WTC11 (cell line): Measurements from ENCODE around the gene LMOD3. TPM values are rescaled to one million over a fixed set of nuclear protein-coding genes. Genes with fewer than 3 reads are reported as not detected.

ENCODE experiments used
- ATAC-seq: fragments of 200-7000 bp; cut with Tn5 transposase; 2 replicates; pipeline ENCODE4 v1.10.0; 2021; ENCODE audit warnings: mild to moderate bottlenecking, moderate library complexity
- CTCF ChIA-PET: fragments of 300-600 bp; sonication (Branson Sonifier 250); formaldehyde crosslinking; loops from one replicate; lab custom pipeline; 2021; ENCODE audit warnings: antibody characterized with exemption; lab: Charles Lee
- POLR2A ChIA-PET: fragments of 350-600 bp; sonication (Branson Sonifier 250); formaldehyde crosslinking; loops from one replicate; lab custom pipeline; 2021; ENCODE audit warnings: antibody characterized with exemption; lab: Charles Lee
- DNase-seq: peaks from one replicate; pipeline ENCODE4 v3.0.0; 2021; ENCODE audit warnings: low spot score
- H3K27ac Mint-ChIP-seq: 2 replicates; pipeline ENCODE4 v1.8.0; 2021; ENCODE audit warnings: mixed read lengths
- H3K27me3 Mint-ChIP-seq: 2 replicates; pipeline ENCODE4 v1.8.0; 2021; ENCODE audit warnings: low read depth, mild to moderate bottlenecking, moderate library complexity, mixed read lengths
- H3K36me3 Mint-ChIP-seq: 2 replicates; pipeline ENCODE4 v1.8.0; 2021; ENCODE audit warnings: mixed read lengths
- H3K4me1 Mint-ChIP-seq: 2 replicates; pipeline ENCODE4 v1.8.0; 2022; ENCODE audit warnings: mixed read lengths
- H3K4me3 Mint-ChIP-seq: 2 replicates; pipeline ENCODE4 v1.8.0; 2021; ENCODE audit warnings: mild to moderate bottlenecking, moderate library complexity, mixed read lengths
- H3K9me3 Mint-ChIP-seq: 2 replicates; pipeline ENCODE4 v1.8.0; 2021; ENCODE audit warnings: mixed read lengths
- E2F5 ChIP-seq: sonication (generic); formaldehyde crosslinking; IDR thresholded peaks from 2 replicates; pipeline ENCODE4 v1.8.1; 2022; ENCODE audit warnings: mild to moderate bottlenecking, moderate library complexity, missing genetic modification reagents
- HMGXB4 ChIP-seq: sonication (generic); formaldehyde crosslinking; IDR thresholded peaks from 2 replicates; pipeline ENCODE4 v1.8.1; 2023; ENCODE audit warnings: mild to moderate bottlenecking, moderate library complexity, missing genetic modification reagents
- SMAD4 ChIP-seq: sonication (generic); formaldehyde crosslinking; IDR thresholded peaks from 2 replicates; pipeline ENCODE4 v1.8.0; 2022; ENCODE audit warnings: mild to moderate bottlenecking, missing genetic modification reagents
- SOX15 ChIP-seq: fragments of 250-450 bp; sonication (Bioruptor Pico); IDR thresholded peaks from 2 replicates; pipeline ENCODE4 v1.9.0; 2021; ENCODE audit warnings: mild to moderate bottlenecking
- SP1 ChIP-seq: sonication (generic); formaldehyde crosslinking; conservative IDR thresholded peaks from 2 replicates; pipeline ENCODE4 v1.8.1; 2022; ENCODE audit warnings: missing genetic modification reagents
- ZBTB43 ChIP-seq: sonication (generic); formaldehyde crosslinking; IDR thresholded peaks from 2 replicates; pipeline ENCODE4 v1.8.1; 2023; ENCODE audit warnings: mild to moderate bottlenecking, missing genetic modification reagents
- ZNF263 ChIP-seq: sonication (generic); formaldehyde crosslinking; IDR thresholded peaks from 2 replicates; pipeline ENCODE4 v1.8.1; 2022; ENCODE audit warnings: low read depth, mild to moderate bottlenecking, moderate library complexity, missing genetic modification reagents
- ZNF425 ChIP-seq: fragments of 250-450 bp; sonication (Bioruptor Pico); conservative IDR thresholded peaks from 2 replicates; pipeline ENCODE4 v1.9.0; 2021; ENCODE audit warnings: mild to moderate bottlenecking
- ZNF532 ChIP-seq: fragments of 250-450 bp; sonication (Bioruptor Pico); IDR thresholded peaks from 2 replicates; pipeline ENCODE4 v1.9.0; 2021; ENCODE audit warnings: mild to moderate bottlenecking, borderline replicate concordance
- total RNA-seq: library from RNA; stranded (reverse); gene quantifications from 3 replicates; pipeline ENCODE4 v1.2.3, GENCODE V29; 2021
- TF ChIP-seq, protein P1 (sequence below): fragments of 250-450 bp; sonication (Bioruptor Pico); IDR thresholded peaks from 2 replicates; pipeline ENCODE4 v1.9.0; 2021; ENCODE audit warnings: mild to moderate bottlenecking
- TF ChIP-seq, protein P2 (sequence below): sonication (generic); formaldehyde crosslinking; IDR thresholded peaks from 2 replicates; pipeline ENCODE4 v1.8.1; 2023; ENCODE audit warnings: mild to moderate bottlenecking, missing genetic modification reagents
- TF ChIP-seq, protein P3 (sequence below): sonication (generic); formaldehyde crosslinking; IDR thresholded peaks from 2 replicates; pipeline ENCODE4 v1.8.1; 2023; ENCODE audit warnings: mild to moderate bottlenecking, missing genetic modification reagents, moderate library complexity
- TF ChIP-seq, protein P4 (sequence below): sonication (generic); formaldehyde crosslinking; IDR thresholded peaks from 2 replicates; pipeline ENCODE4 v1.8.0; 2023; ENCODE audit warnings: missing genetic modification reagents, mild to moderate bottlenecking, borderline replicate concordance

The LMOD3 gene
- total RNA-seq, 1 experiment from 2014 or later = not detected

- Mint-ChIP-seq H3K4me3 (no peak overlapping the region), H3K27ac (no peak overlapping the region), H3K4me1 (no peaks in the 10 kb centered on the region), H3K27me3 (no peaks in the 10 kb centered on the region), H3K9me3 (no peaks in the 10 kb centered on the region), H3K36me3 (peaks cover 32% of the 10 kb centered on the region)
- POLR2A ChIA-PET = no interaction called here
- no peak for ATAC-seq
- no peak for TF ChIP-seq ZNF532
- TF ChIP-seq SP1 (CRISPR knock-in tag) = no peak
- TF ChIP-seq ZBTB43 = no peak
- TF ChIP-seq, protein P1, sequence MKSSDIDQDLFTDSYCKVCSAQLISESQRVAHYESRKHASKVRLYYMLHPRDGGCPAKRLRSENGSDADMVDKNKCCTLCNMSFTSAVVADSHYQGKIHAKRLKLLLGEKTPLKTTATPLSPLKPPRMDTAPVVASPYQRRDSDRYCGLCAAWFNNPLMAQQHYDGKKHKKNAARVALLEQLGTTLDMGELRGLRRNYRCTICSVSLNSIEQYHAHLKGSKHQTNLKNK = no peak
- TF ChIP-seq ZNF263 (CRISPR knock-in tag) = no peak
- TF ChIP-seq, protein P2, sequence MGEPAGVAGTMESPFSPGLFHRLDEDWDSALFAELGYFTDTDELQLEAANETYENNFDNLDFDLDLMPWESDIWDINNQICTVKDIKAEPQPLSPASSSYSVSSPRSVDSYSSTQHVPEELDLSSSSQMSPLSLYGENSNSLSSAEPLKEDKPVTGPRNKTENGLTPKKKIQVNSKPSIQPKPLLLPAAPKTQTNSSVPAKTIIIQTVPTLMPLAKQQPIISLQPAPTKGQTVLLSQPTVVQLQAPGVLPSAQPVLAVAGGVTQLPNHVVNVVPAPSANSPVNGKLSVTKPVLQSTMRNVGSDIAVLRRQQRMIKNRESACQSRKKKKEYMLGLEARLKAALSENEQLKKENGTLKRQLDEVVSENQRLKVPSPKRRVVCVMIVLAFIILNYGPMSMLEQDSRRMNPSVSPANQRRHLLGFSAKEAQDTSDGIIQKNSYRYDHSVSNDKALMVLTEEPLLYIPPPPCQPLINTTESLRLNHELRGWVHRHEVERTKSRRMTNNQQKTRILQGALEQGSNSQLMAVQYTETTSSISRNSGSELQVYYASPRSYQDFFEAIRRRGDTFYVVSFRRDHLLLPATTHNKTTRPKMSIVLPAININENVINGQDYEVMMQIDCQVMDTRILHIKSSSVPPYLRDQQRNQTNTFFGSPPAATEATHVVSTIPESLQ (CRISPR knock-in tag) = no peak
- TF ChIP-seq, protein P3, sequence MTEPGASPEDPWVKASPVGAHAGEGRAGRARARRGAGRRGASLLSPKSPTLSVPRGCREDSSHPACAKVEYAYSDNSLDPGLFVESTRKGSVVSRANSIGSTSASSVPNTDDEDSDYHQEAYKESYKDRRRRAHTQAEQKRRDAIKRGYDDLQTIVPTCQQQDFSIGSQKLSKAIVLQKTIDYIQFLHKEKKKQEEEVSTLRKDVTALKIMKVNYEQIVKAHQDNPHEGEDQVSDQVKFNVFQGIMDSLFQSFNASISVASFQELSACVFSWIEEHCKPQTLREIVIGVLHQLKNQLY (CRISPR knock-in tag) = no peak
- TF ChIP-seq SOX15 (CRISPR knock-in tag) = no peak
- CTCF ChIA-PET = no interaction called here
- no peak for DNase-seq
Measured at GRCh38 chr3:69065318-69065964, 57.0 kb downstream of the LMOD3 start.

DNA sequence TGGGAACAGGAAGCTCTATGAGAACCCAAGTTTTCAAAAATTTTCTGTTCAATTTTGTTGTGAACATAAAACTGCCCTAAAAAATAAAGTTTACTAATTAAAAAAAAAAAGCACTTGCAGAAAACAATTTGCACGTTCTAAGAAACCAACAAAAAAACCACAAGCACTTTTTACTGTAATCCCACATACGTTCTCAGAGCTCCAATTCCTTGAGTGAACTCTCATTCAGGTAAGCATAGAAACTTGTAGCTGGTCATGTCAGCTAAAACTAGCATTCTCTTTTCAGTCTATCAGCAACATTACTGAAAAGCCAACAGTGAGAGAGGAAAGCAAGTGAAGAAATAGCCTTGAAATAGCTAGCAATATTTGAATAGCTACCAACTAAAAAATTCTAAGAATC, 58.8 kb downstream of the LMOD3 start:
- H3K4me3 Mint-ChIP-seq = no peak overlapping the region
- CTCF ChIA-PET = no interaction called here
- no peaks in the 10 kb centered on the region for H3K9me3 Mint-ChIP-seq
- no peaks in the 10 kb centered on the region for H3K27me3 Mint-ChIP-seq
- H3K36me3 Mint-ChIP-seq = peaks cover 43% of the 10 kb centered on the region
- DNase-seq (no peak), ATAC-seq (no peak)
- POLR2A ChIA-PET = no interaction called here
- H3K4me1 Mint-ChIP-seq = no peaks in the 10 kb centered on the region
- no peak overlapping the region; the same call in 1 of the 2 replicates for H3K27ac Mint-ChIP-seq
- TF ChIP-seq E2F5 (no peak), SMAD4 (CRISPR knock-in tag) (no peak), HMGXB4 (CRISPR knock-in tag) (no peak), ZNF425 (CRISPR knock-in tag) (no peak)
- TF ChIP-seq, protein P4, sequence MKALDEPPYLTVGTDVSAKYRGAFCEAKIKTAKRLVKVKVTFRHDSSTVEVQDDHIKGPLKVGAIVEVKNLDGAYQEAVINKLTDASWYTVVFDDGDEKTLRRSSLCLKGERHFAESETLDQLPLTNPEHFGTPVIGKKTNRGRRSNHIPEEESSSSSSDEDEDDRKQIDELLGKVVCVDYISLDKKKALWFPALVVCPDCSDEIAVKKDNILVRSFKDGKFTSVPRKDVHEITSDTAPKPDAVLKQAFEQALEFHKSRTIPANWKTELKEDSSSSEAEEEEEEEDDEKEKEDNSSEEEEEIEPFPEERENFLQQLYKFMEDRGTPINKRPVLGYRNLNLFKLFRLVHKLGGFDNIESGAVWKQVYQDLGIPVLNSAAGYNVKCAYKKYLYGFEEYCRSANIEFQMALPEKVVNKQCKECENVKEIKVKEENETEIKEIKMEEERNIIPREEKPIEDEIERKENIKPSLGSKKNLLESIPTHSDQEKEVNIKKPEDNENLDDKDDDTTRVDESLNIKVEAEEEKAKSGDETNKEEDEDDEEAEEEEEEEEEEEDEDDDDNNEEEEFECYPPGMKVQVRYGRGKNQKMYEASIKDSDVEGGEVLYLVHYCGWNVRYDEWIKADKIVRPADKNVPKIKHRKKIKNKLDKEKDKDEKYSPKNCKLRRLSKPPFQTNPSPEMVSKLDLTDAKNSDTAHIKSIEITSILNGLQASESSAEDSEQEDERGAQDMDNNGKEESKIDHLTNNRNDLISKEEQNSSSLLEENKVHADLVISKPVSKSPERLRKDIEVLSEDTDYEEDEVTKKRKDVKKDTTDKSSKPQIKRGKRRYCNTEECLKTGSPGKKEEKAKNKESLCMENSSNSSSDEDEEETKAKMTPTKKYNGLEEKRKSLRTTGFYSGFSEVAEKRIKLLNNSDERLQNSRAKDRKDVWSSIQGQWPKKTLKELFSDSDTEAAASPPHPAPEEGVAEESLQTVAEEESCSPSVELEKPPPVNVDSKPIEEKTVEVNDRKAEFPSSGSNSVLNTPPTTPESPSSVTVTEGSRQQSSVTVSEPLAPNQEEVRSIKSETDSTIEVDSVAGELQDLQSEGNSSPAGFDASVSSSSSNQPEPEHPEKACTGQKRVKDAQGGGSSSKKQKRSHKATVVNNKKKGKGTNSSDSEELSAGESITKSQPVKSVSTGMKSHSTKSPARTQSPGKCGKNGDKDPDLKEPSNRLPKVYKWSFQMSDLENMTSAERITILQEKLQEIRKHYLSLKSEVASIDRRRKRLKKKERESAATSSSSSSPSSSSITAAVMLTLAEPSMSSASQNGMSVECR = no peak
